Thoracic aorta (tissue), 2 donors: ENCODE results near the gene EYA4. TPM values are rescaled to one million over a fixed set of nuclear protein-coding genes. Genes with fewer than 3 reads are reported as not detected.

ENCODE experiments used
- ATAC-seq: fragments of 150-250 bp; one replicate; pipeline ENCODE4 v1.8.0; 2017; ENCODE audit warnings: low read depth; ENCODE audit not compliant: insufficient number of reproducible peaks, low FRiP score
- DNase-seq: peaks from one replicate; pipeline ENCODE4 v3.0.0-alpha.2; 2020; ENCODE audit warnings: low spot score
- H3K27ac ChIP-seq, 2 donors: fragments of 200-600 bp; sonication (generic); 1 replicate in 1 of 2; 2 replicates in 1 of 2; pipeline ENCODE4 v1.5.1; 2016; ENCODE audit warnings: mild to moderate bottlenecking in 2 of 2, moderate library complexity in 2 of 2
- H3K27me3 ChIP-seq: fragments of 200-600 bp; sonication (generic); replicated peaks from 2 replicates; pipeline ENCODE4 v1.6.0; 2016; ENCODE audit warnings: mild to moderate bottlenecking; ENCODE audit not compliant: insufficient read depth
- H3K36me3 ChIP-seq: fragments of 200-600 bp; sonication (generic); one replicate; pipeline ENCODE4 v1.5.1; 2016
- H3K4me1 ChIP-seq, 2 donors: fragments of 200-600 bp; sonication (generic); 1 replicate in 1 of 2; 2 replicates in 1 of 2; pipeline versions ENCODE4 v1.5.1 to v1.6.0; 2016; ENCODE audit warnings: low read depth in 2 of 2, mild to moderate bottlenecking in 1 of 2; ENCODE audit not compliant: control insufficient read depth in 1 of 2
- H3K4me3 ChIP-seq: fragments of 200-600 bp; sonication (generic); 2 replicates; pipeline ENCODE4 v1.5.1; 2016; ENCODE audit warnings: mild to moderate bottlenecking
- H3K9me3 ChIP-seq: fragments of 200-600 bp; sonication (generic); 2 replicates; pipeline ENCODE4 v1.5.1; 2016
- total RNA-seq, 2 donors: library from RNA; depleted of rRNA; stranded (reverse); fragments of >200 nt; gene quantifications; one replicate each; pipeline versions ENCODE4 v1.1.0 to v1.2.3, GENCODE V29; 2016
- TF ChIP-seq, protein P1 (sequence below): fragments of 200-600 bp; sonication (generic); IDR thresholded peaks from one replicate; pipeline ENCODE4 v1.5.1; 2019; ENCODE audit warnings: antibody characterized with exemption

EYA4 gene
- total RNA-seq, 2 donors from 2014 or later = 1.3 to 3.0 TPM

DNA sequence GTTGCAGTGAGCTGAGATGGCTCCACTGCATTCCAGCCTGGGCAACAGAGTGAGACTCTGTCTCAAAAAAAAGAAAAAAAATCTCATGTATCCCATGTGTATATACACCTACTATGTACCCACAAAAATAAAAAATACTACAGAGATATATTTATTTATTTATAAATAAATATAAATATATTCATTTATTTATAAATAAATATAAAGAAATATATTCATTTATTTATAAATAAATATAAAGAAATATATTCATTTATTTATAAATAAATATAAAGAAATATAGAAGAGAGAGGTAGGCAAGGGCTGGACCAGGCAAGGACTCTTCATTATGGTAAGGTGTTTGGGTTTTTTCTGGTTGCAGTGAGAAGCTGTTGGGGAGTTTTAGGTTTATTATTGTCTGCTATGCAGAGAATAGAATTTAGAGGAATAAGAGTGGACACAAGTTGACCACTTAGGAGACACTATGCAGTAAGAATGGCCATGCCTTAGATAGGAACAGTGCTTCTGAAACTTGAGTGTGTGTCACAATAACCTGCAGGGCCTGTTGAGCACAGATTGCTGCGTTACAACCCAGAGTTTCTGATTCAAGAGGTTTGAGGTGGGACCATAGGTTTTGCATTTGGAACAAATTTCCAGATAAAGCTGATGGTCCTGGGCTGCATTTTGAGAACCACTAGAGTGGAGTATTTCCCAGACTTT lies 254.2 kb downstream of the EYA4 start:
- no peak overlapping the region for H3K4me3 ChIP-seq
- no peak overlapping the region for H3K27ac ChIP-seq
- no peaks in the 10 kb centered on the region for H3K27me3 ChIP-seq
- no peaks in the 10 kb centered on the region for H3K36me3 ChIP-seq
- no peaks in the 10 kb centered on the region for H3K9me3 ChIP-seq
- DNase-seq (no peak), ATAC-seq (no peak)
- TF ChIP-seq, protein P1, sequence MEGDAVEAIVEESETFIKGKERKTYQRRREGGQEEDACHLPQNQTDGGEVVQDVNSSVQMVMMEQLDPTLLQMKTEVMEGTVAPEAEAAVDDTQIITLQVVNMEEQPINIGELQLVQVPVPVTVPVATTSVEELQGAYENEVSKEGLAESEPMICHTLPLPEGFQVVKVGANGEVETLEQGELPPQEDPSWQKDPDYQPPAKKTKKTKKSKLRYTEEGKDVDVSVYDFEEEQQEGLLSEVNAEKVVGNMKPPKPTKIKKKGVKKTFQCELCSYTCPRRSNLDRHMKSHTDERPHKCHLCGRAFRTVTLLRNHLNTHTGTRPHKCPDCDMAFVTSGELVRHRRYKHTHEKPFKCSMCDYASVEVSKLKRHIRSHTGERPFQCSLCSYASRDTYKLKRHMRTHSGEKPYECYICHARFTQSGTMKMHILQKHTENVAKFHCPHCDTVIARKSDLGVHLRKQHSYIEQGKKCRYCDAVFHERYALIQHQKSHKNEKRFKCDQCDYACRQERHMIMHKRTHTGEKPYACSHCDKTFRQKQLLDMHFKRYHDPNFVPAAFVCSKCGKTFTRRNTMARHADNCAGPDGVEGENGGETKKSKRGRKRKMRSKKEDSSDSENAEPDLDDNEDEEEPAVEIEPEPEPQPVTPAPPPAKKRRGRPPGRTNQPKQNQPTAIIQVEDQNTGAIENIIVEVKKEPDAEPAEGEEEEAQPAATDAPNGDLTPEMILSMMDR = no peak
- H3K4me1 ChIP-seq = no peaks in the 10 kb centered on the region

DNA sequence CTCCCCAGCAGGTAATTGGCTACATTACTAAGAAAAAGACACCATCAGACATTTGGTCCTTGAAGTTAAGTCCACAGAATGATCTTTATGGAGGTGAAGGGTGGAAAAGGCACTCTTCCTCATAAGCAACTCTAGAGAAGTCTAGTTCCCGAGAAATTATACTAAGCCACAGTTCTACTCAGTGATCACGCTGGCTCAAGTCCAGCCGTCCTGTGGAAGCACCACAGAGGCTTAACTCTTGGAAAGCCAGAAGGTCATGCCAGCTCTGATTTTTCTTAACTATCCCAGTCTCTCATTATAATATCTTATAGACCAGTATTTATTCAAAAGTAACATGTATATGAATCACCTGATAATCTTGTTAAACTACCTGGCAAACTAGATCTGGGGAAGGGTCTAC lies 258.5 kb downstream of the EYA4 start:
- Histone ChIP-seq H3K36me3 (no peaks in the 10 kb centered on the region), H3K27ac (no peak overlapping the region), H3K4me1 (peaks cover 15 to 35% of the 10 kb centered on the region in 2 donors), H3K27me3 (no peaks in the 10 kb centered on the region), H3K9me3 (no peaks in the 10 kb centered on the region), H3K4me3 (no peak overlapping the region)
- TF ChIP-seq, protein P1 = no peak
- no peak for DNase-seq
- no peak for ATAC-seq

GRCh38 chr6:133501675-133502270 lies 260.6 kb downstream of the EYA4 start:
- H3K27ac ChIP-seq = peak overlapping the region; percentile 61 to 67
- no peaks in the 10 kb centered on the region for H3K36me3 ChIP-seq
- TF ChIP-seq, protein P1 = no peak
- no peak for ATAC-seq
- H3K27me3 ChIP-seq = no peaks in the 10 kb centered on the region
- H3K4me3 ChIP-seq = no peak overlapping the region
- H3K9me3 ChIP-seq = no peaks in the 10 kb centered on the region
- peaks cover 15 to 43% of the 10 kb centered on the region in 2 donors for H3K4me1 ChIP-seq
- DNase-seq = no peak

- H3K9me3 ChIP-seq = no peaks in the 10 kb centered on the region
- DNase-seq = peak; percentile 39
Measured at GRCh38 chr6:133502441-133503335, 261.5 kb downstream of the EYA4 start.

More at GRCh38 chr6:133502441-133503335, 261.5 kb downstream of the EYA4 start:
- H3K27me3 ChIP-seq = no peaks in the 10 kb centered on the region
- TF ChIP-seq, protein P1 = no peak
- H3K4me1 ChIP-seq = peaks cover 15 to 43% of the 10 kb centered on the region in 2 donors
- peak overlapping the region; percentile 61 to 67 for H3K27ac ChIP-seq
- H3K4me3 ChIP-seq = no peak overlapping the region
- peak; percentile 85 for ATAC-seq
- H3K36me3 ChIP-seq = no peaks in the 10 kb centered on the region
